DMS 273 treated with DMSO at 0.1 percent for 48 hours (cell line): ENCODE measurements around the gene NECTIN2.
A peak's percentile ranks its signal among the peaks of the same experiment; 100 is the strongest.
"Not testable (repeated sequence)": the region's sequence is repeated elsewhere in the genome, so short reads cannot be mapped to it uniquely, and the experiment has no call there.

Source experiments
- DNase-seq: peaks from one replicate; lab custom pipeline; 2025; lab: John Stamatoyannopoulos, UW

Gene NECTIN2

GRCh38 chr19:44884566-44884965 is 38.5 kb downstream of the NECTIN2 start:
- DNase-seq: no peak

GRCh38 chr19:44886141-44886540 is 40.0 kb downstream of the NECTIN2 start:
- no peak for DNase-seq

GRCh38 chr19:44887648-44888047 is 41.6 kb downstream of the NECTIN2 start:
- no peak for DNase-seq

- not testable (repeated sequence) for DNase-seq
Observed at GRCh38 chr19:44888335-44888734, 42.2 kb downstream of the NECTIN2 start.

- DNase-seq: no peak
Observed at GRCh38 chr19:44889830-44890365, 43.8 kb downstream of the NECTIN2 start.

- DNase-seq: peak; percentile 100
Observed at GRCh38 chr19:44890366-44891015, 44.4 kb downstream of the NECTIN2 start.

- DNase-seq: peak; percentile 100
Observed at GRCh38 chr19:44891016-44891882, 45.2 kb downstream of the NECTIN2 start, which contains the start of gene TOMM40. Gene TOMM40 (plus strand): TSS chr19:44891254. CDS start chr19:44891416, 162 bp downstream.

- DNase-seq: no peak
Observed at GRCh38 chr19:44892932-44893331, 46.8 kb downstream of the NECTIN2 start.

- DNase-seq: no peak
Observed at GRCh38 chr19:44893332-44894051, 47.4 kb downstream of the NECTIN2 start.

- DNase-seq: no peak
Observed at GRCh38 chr19:44894052-44894400, 47.9 kb downstream of the NECTIN2 start.

GRCh38 chr19:44894946-44895345 is 48.8 kb downstream of the NECTIN2 start:
- DNase-seq: no peak

GRCh38 chr19:44897835-44898234 is 51.7 kb downstream of the NECTIN2 start:
- no peak for DNase-seq

GRCh38 chr19:44900328-44901244 is 54.5 kb downstream of the NECTIN2 start:
- no peak for DNase-seq

GRCh38 chr19:44903216-44903601 is 57.1 kb downstream of the NECTIN2 start:
- no peak for DNase-seq

- DNase-seq: no peak
Observed at GRCh38 chr19:44903602-44904425, 57.7 kb downstream of the NECTIN2 start.

- no peak for DNase-seq
Observed at GRCh38 chr19:44904426-44904994, 58.4 kb downstream of the NECTIN2 start.

GRCh38 chr19:44905437-44906160 is 59.5 kb downstream of the NECTIN2 start, which contains the start of gene APOE:
Gene APOE (plus strand): TSS chr19:44905796. CDS start chr19:44906625, 829 bp downstream.
- peak; percentile 26 for DNase-seq

- DNase-seq: no peak
Observed at GRCh38 chr19:44907613-44908012, 61.5 kb downstream of the NECTIN2 start.
